Panc1 (cell line): ENCODE data around the gene SLX4IP.

Experiments
- CTCF ChIP-seq: fragments of 450-650 bp; IDR thresholded peaks from 2 replicates; pipeline ENCODE4 v1.5.1; 2017; ENCODE audit warnings: mild to moderate bottlenecking
- POLR2AphosphoS5 ChIP-seq: IDR thresholded peaks from 2 replicates; pipeline ENCODE4 v1.6.1; 2012; ENCODE audit warnings: mild to moderate bottlenecking, low read depth, low read length, moderate library complexity
- REST ChIP-seq, 2 experiments: IDR thresholded peaks; 2 replicates each; pipeline ENCODE4 v1.6.1; 2011 to 2012; ENCODE audit warnings: low read depth in 2 of 2, control low read depth in 1 of 2, low read length in 1 of 2, mild to moderate bottlenecking in 1 of 2, moderate library complexity in 1 of 2; ENCODE audit not compliant: insufficient read depth in 1 of 2
- TCF7L2 ChIP-seq: IDR thresholded peaks from 2 replicates; pipeline ENCODE4 v1.6.1; 2011; ENCODE audit warnings: mild to moderate bottlenecking, low read depth, low read length, inconsistent platforms

- TF ChIP-seq TCF7L2 (no peak), CTCF (no peak), REST (IDR thresholded peaks at IDR 0.05; ENCODE audit: insufficient read depth in 1 of 2, low read depth in 2 of 2, low read length in 1 of 2) (no peak), POLR2AphosphoS5 (no peak)
Observed at GRCh38 chr20:10519361-10520046, 84.4 kb downstream of the SLX4IP start.
